Measurements from ENCODE around the gene TEDC2.

GRCh38 chr16:2499454-2499853, 39.5 kb downstream of the TEDC2 start:
- TF ChIP-seq CTCF (IDR thresholded peaks at IDR 0.05; ENCODE audit: control extremely low read depth in 1 of 3, insufficient read depth in 1 of 3, low read depth in 1 of 3, low read length in 3 of 3) (no peak), JUN (IDR thresholded peaks at IDR 0.05; ENCODE audit: low read depth, low read length) (no peak), RAD21 (IDR thresholded peaks at IDR 0.05 in 1 of 2, conservative IDR thresholded peaks at IDR 0.05 in 1 of 2; ENCODE audit: low read depth in 2 of 2, low read length in 2 of 2) (no peak)
